ENCODE results near the gene HMOX2.

The HMOX2 gene

DNA sequence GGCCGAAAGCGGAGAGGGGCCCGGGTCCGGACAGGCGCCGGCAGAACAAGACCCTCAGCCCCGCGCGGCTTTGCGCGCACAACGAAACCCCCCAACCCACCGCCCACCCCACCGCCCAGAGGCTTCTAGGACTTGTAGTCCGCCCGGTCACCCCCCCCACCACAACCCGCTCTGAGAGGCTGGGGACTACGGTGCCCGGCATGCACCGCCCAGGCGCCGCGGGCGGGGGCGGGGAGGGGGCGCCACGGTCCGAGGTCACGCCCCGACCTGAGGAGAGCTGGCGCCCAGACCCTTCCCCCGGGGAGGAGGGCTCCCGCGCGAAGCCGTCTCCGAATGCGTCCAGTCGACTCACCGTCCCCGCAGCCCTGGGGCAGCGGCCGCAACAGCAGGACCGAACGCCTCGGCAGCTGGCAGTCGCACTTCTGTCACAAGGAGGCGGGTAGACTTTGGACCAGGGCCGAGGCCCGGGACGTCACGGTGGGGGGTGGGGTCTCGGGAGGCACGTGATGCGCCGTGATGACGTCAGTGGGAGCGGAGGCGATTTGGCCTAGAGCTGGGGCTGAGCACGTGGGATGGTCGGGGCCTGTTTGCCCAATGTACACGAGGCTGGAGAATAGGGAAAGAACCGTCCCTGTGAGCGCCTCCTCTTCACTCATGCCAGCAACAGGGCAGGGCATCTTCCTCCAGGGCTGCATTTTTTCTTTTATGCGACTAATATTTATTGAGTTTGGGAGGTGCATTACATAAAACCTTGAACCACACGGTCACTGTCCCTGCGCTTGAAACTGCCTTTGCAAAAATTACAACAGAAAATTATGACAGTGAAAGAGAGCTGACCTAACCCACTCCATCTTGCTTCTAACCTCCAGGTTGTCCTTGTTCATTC is 62.4 kb downstream of the HMOX2 start, which contains the start of gene CDIP1:
CDIP1 (minus strand) TSS at position 424 of the 886 bp plus-strand sequence. CDS start 24,643 bp downstream, outside the sequence.
- Histone ChIP-seq H3K4me1 (ENCODE audit: control insufficient read depth, insufficient read depth, low read length) (peaks cover 16% of the 10 kb centered on the region), H3K9me3 (ENCODE audit: control insufficient read depth in 2 of 2, low read length in 2 of 2) (no peaks in the 10 kb centered on the region), H3K9ac (ENCODE audit: low read length in 2 of 2) (peak within 1 kb of the TSS; percentile 69 to 76), H3K36me3 (ENCODE audit: control insufficient read depth in 2 of 2, insufficient read depth in 2 of 2, low read length in 2 of 2) (no peaks in the 10 kb centered on the region), H3K4me3 (ENCODE audit: low read length in 2 of 2) (peak within 1 kb of the TSS; percentile 70 to 82), H3K27me3 (ENCODE audit: control insufficient read depth in 1 of 2, insufficient read depth in 2 of 2, low read length in 2 of 2) (no peaks in the 10 kb centered on the region), H3K27ac (ENCODE audit: low read length) (peak within 1 kb of the TSS; percentile 70)

DNA sequence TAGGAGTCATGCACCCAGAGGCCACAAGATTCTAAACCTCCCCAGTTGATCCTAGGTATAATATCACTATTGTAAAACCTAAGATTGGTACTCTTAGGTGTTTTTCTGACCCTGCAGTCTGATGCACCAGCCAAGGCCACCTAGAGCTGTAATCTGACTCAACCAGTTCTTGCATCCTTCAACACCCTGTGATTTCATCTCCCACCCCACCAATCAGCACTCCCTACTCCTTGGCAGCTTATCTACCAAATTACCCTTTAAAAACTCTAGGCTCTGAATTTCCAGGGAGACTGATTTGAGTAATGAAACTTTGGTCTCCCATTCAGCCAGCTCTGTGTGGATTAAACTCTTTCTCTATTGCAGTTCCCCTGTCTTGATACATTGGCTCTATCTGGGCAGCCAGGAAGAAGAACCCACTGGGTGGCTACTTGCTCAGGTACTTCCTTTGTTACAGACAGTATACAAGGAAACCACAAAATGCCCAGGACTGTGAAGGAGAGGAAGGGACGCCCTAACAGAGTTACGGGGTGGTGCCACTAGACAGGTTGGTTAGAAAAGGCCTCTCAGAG is 63.6 kb downstream of the HMOX2 start:
- Histone ChIP-seq H3K4me1 (ENCODE audit: control insufficient read depth, insufficient read depth, low read length) (peaks cover 16% of the 10 kb centered on the region), H3K9me3 (ENCODE audit: control insufficient read depth in 2 of 2, low read length in 2 of 2) (no peaks in the 10 kb centered on the region), H3K36me3 (ENCODE audit: control insufficient read depth in 2 of 2, insufficient read depth in 2 of 2, low read length in 2 of 2) (no peaks in the 10 kb centered on the region), H3K9ac (ENCODE audit: low read length in 2 of 2) (no peak overlapping the region), H3K4me3 (ENCODE audit: low read length in 2 of 2) (no peak overlapping the region), H3K27me3 (ENCODE audit: control insufficient read depth in 1 of 2, insufficient read depth in 2 of 2, low read length in 2 of 2) (no peaks in the 10 kb centered on the region), H3K27ac (ENCODE audit: low read length) (no peak overlapping the region)

DNA sequence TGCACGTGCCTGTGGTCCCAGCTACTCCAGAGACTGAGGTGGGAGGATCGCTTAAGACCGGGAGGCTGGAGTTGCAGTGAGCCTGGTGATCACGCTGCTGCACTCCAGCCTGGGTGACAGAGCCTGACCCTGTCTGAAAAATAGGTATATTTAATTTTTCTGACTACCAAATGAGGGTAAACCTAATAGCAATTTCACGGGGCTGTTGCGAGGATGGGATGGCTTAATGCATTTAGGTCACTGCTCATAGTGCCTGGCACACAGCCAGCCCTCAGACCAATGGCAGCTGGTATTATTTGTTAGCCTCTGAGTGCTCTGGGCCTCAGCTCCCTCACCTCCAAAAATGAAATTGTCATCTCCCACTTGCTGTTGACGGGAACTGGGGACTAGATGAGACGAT is 68.3 kb downstream of the HMOX2 start:
- H3K4me1 ChIP-seq (ENCODE audit: control insufficient read depth, insufficient read depth, low read length): no peaks in the 10 kb centered on the region
- no peaks in the 10 kb centered on the region for H3K36me3 ChIP-seq (ENCODE audit: control insufficient read depth in 2 of 2, insufficient read depth in 2 of 2, low read length in 2 of 2)
- no peak overlapping the region for H3K27ac ChIP-seq (ENCODE audit: low read length)
- H3K9ac ChIP-seq (ENCODE audit: low read length in 2 of 2): no peak overlapping the region
- H3K27me3 ChIP-seq (ENCODE audit: control insufficient read depth in 1 of 2, insufficient read depth in 2 of 2, low read length in 2 of 2): no peaks in the 10 kb centered on the region
- no peaks in the 10 kb centered on the region for H3K9me3 ChIP-seq (ENCODE audit: control insufficient read depth in 2 of 2, low read length in 2 of 2)
- H3K4me3 ChIP-seq (ENCODE audit: low read length in 2 of 2): no peak overlapping the region

DNA sequence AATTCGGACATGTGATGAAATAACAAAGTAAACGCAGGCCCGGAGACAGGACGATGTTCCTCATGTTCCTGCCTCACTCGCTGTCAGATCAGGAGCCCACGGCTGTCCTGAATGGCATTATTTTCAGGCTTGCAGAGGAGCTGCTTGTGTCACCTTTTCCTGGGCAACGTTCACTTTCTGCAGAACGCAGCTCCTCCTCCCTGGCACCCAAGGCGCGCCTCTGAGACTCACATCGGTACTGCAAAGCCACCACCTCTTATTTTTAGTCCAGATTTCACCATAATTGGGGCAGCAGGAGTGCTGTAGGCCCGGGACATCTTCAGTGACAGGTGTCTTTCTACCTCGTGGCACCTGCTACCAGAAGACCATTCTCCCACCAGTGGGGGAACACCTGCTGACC is 71.9 kb downstream of the HMOX2 start:
- Histone ChIP-seq H3K36me3 (ENCODE audit: control insufficient read depth in 2 of 2, insufficient read depth in 2 of 2, low read length in 2 of 2) (no peaks in the 10 kb centered on the region), H3K4me3 (ENCODE audit: low read length in 2 of 2) (no peak overlapping the region)

DNA sequence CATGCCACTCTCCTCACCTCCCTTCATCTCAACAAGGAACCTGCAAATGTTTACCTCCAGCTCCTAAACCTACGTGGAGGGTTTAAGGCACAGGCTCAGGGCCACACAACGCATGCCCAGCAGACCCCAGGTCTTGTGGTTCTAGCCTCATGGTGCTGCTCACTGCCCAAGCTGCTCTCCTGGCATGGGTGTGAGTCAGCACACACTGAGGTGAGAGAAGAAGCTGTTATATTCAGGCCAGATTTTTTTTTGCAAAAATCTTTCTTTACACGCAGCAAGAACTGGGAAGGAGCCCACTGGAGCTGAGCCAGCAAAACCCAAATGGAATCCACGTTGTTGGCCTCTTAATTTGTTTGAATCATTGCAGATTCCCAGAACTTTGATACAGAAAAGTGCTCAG is 74.4 kb downstream of the HMOX2 start:
- H3K9ac ChIP-seq (ENCODE audit: low read length in 2 of 2): no peak overlapping the region

More for the DNA sequence above, 71.9 kb downstream of the HMOX2 start:
- Histone ChIP-seq H3K4me1 (ENCODE audit: control insufficient read depth, insufficient read depth, low read length) (no peaks in the 10 kb centered on the region), H3K9me3 (ENCODE audit: control insufficient read depth in 2 of 2, low read length in 2 of 2) (no peaks in the 10 kb centered on the region), H3K27me3 (ENCODE audit: control insufficient read depth in 1 of 2, insufficient read depth in 2 of 2, low read length in 2 of 2) (no peaks in the 10 kb centered on the region), H3K9ac (ENCODE audit: low read length in 2 of 2) (no peak overlapping the region), H3K27ac (ENCODE audit: low read length) (no peak overlapping the region)

DNA sequence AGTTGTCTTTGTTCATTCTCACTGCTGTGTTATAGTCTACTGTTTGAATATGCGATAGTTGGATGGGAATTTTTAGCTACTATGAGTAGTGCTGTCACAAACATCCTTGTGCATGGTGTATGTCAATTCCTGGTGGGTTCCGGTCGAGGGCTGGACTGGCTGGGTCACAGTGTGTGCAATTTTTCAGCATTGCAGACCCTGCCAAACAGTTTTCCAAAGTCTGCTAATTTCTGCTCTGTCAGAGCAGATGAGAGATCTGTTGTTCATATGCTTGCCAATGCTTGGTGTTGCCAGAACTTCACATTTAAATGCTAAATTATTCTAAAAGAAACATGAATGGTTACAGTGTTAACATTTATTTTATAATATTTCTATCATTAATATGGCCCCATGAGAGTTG is 76.3 kb downstream of the HMOX2 start:
- Histone ChIP-seq H3K27ac (ENCODE audit: low read length) (no peak overlapping the region), H3K27me3 (ENCODE audit: control insufficient read depth in 1 of 2, insufficient read depth in 2 of 2, low read length in 2 of 2) (peaks cover 0 to 2% of the 10 kb centered on the region in 2 donors), H3K36me3 (ENCODE audit: control insufficient read depth in 2 of 2, insufficient read depth in 2 of 2, low read length in 2 of 2) (no peaks in the 10 kb centered on the region), H3K4me1 (ENCODE audit: control insufficient read depth, insufficient read depth, low read length) (peaks cover 2% of the 10 kb centered on the region), H3K9ac (ENCODE audit: low read length in 2 of 2) (no peak overlapping the region), H3K9me3 (ENCODE audit: control insufficient read depth in 2 of 2, low read length in 2 of 2) (no peaks in the 10 kb centered on the region), H3K4me3 (ENCODE audit: low read length in 2 of 2) (no peak overlapping the region)

More for the DNA sequence above, 74.4 kb downstream of the HMOX2 start:
- Histone ChIP-seq H3K4me1 (ENCODE audit: control insufficient read depth, insufficient read depth, low read length) (peaks cover 2% of the 10 kb centered on the region), H3K36me3 (ENCODE audit: control insufficient read depth in 2 of 2, insufficient read depth in 2 of 2, low read length in 2 of 2) (no peaks in the 10 kb centered on the region), H3K27ac (ENCODE audit: low read length) (no peak overlapping the region), H3K9me3 (ENCODE audit: control insufficient read depth in 2 of 2, low read length in 2 of 2) (no peaks in the 10 kb centered on the region), H3K27me3 (ENCODE audit: control insufficient read depth in 1 of 2, insufficient read depth in 2 of 2, low read length in 2 of 2) (no peaks in the 10 kb centered on the region), H3K4me3 (ENCODE audit: low read length in 2 of 2) (no peak overlapping the region)

DNA sequence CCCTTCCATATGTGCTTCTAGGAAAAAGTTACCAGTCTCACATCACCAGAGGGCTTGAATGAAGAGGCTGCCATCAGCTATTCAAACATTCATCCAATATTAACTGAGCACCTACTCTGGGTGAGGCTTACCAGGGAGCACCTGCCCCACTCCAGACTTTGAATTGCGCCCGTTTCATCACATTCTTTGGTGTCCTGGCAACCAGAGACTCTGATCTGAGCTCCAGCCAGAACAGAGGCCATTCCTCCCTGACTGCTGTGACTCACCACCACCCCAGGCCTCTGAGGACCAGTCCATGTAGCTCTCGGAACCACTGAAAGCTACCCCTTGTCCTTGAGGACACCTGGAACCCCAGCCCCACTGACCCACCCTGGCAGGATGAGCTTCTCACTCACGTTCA is 79.9 kb downstream of the HMOX2 start, which contains the start of gene C16orf96:
C16orf96 (plus strand) TSS at position 229 of the 400 bp plus-strand sequence; CDS start at position 379, 150 bp downstream.
- Histone ChIP-seq H3K4me3 (ENCODE audit: low read length in 2 of 2) (no peak within 1 kb of the TSS), H3K27ac (ENCODE audit: low read length) (no peak within 1 kb of the TSS), H3K4me1 (ENCODE audit: control insufficient read depth, insufficient read depth, low read length) (peaks cover 2% of the 10 kb centered on the region), H3K9me3 (ENCODE audit: control insufficient read depth in 2 of 2, low read length in 2 of 2) (no peaks in the 10 kb centered on the region), H3K36me3 (ENCODE audit: control insufficient read depth in 2 of 2, insufficient read depth in 2 of 2, low read length in 2 of 2) (no peaks in the 10 kb centered on the region), H3K9ac (ENCODE audit: low read length in 2 of 2) (no peak within 1 kb of the TSS), H3K27me3 (ENCODE audit: control insufficient read depth in 1 of 2, insufficient read depth in 2 of 2, low read length in 2 of 2) (peaks cover 0 to 2% of the 10 kb centered on the region in 2 donors)

DNA sequence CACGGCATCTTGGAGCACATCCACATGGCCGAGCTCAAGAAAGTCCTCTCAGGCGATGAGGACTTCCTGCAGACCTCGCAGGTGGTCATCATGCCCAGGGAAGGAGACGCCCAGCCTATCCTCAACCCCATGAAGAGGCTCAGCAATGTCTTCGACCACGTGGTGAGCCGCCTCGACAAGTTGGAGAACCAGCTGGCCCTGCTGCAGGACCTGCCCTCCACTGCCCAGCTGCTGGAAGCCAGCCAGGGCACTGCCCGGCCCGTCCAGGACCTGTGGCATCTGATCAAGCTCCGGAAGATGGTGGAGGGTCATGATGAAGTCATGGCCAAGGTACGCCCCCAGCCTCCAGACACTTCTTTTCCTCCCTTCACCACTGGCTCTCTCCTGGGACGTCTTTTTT is 80.4 kb downstream of the HMOX2 start:
- Histone ChIP-seq H3K9me3 (ENCODE audit: control insufficient read depth in 2 of 2, low read length in 2 of 2) (no peaks in the 10 kb centered on the region), H3K27ac (ENCODE audit: low read length) (no peak overlapping the region), H3K4me3 (ENCODE audit: low read length in 2 of 2) (no peak overlapping the region), H3K27me3 (ENCODE audit: control insufficient read depth in 1 of 2, insufficient read depth in 2 of 2, low read length in 2 of 2) (peaks cover 0 to 2% of the 10 kb centered on the region in 2 donors), H3K4me1 (ENCODE audit: control insufficient read depth, insufficient read depth, low read length) (peaks cover 2% of the 10 kb centered on the region), H3K9ac (ENCODE audit: low read length in 2 of 2) (no peak overlapping the region), H3K36me3 (ENCODE audit: control insufficient read depth in 2 of 2, insufficient read depth in 2 of 2, low read length in 2 of 2) (no peaks in the 10 kb centered on the region)

DNA sequence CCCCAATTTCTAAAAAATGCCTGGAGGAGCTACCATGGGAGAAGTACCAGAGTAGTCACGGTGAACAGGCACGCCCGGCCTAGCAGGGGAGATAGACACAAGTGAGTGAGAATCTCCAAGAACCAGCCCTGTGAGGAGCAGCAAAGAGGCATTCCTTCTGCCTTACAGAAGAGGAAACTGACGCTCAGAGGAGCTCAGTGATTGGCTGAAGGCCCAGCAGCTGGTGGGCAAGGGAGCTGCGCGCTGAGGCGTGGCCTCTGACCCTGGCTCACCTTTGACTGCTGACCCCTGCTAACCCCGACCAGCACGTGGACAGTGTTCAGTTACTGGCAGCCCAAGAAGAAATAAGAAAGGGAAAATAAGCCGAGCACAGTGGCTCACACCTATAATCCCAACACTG is 81.8 kb downstream of the HMOX2 start:
- Histone ChIP-seq H3K4me1 (ENCODE audit: control insufficient read depth, insufficient read depth, low read length) (peaks cover 2% of the 10 kb centered on the region), H3K4me3 (ENCODE audit: low read length in 2 of 2) (no peak overlapping the region), H3K9ac (ENCODE audit: low read length in 2 of 2) (no peak overlapping the region), H3K36me3 (ENCODE audit: control insufficient read depth in 2 of 2, insufficient read depth in 2 of 2, low read length in 2 of 2) (no peaks in the 10 kb centered on the region), H3K27ac (ENCODE audit: low read length) (no peak overlapping the region), H3K9me3 (ENCODE audit: control insufficient read depth in 2 of 2, low read length in 2 of 2) (no peaks in the 10 kb centered on the region), H3K27me3 (ENCODE audit: control insufficient read depth in 1 of 2, insufficient read depth in 2 of 2, low read length in 2 of 2) (peaks cover 0 to 2% of the 10 kb centered on the region in 2 donors)
